GM12865 (cell line): Measurements from ENCODE around the gene ANKRD13D.

Experiments
- DNase-seq: peaks from one replicate; pipeline ENCODE4 v3.0.0; 2010; ENCODE audit warnings: low read depth
- H3K4me3 ChIP-seq: 2 replicates; pipeline ENCODE4 v1.5.1; 2011; ENCODE audit warnings: mild to moderate bottlenecking, low read depth, low read length, control low read depth
- CTCF ChIP-seq: IDR thresholded peaks from 2 replicates; pipeline ENCODE4 v1.5.1; 2011; ENCODE audit warnings: low read length, control low read depth, low read depth, inconsistent platforms; ENCODE audit not compliant: insufficient read depth; ENCODE audit errors: missing control alignments

The ANKRD13D gene

DNA sequence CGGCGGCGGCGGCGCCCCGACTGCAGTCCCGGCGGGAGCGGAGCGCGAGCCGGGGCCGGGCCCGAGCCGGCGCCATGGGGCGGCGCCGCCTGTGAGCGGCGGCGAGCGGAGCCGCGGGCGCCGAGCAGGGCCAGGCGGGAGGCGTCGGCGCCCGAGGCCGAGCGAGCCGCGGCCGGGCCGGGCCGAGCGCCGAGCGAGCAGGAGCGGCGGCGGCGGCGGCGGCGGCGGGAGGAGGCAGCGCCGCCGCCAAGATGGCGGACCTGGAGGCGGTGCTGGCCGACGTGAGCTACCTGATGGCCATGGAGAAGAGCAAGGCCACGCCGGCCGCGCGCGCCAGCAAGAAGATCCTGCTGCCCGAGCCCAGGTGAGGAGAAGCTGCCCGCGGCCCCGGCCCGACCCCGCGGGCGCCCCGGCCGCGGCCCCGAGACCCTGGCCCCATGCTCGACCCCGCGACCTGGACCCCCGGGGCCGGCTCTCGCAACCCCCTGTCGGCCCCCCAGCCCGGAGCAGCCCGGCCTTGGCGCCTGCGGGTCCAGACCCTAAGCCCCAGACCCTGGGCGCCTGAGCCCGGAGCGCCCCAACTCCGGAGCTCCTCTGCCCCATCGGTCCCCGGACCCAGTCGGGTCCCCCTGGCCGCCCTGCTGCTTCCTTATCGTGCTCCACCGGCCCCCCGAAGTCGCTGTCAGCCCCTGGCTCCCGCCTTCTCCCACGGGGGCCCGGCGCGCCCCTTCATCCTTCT, 22.5 kb upstream of the ANKRD13D start, which contains the start of gene GRK2:
Gene GRK2 (plus strand): TSS at position 25 of the 739 bp plus-strand sequence. CDS start 227 bp downstream, at position 252.
- no peak for TF ChIP-seq CTCF
- DNase-seq = peak; percentile 72

GRCh38 chr11:67267188-67268080, 21.7 kb upstream of the ANKRD13D start:
- no peak for TF ChIP-seq CTCF
- peak; percentile 66 for DNase-seq
- H3K4me3 ChIP-seq = peak overlapping the region; percentile 88

More for the DNA sequence above, 22.5 kb upstream of the ANKRD13D start, which contains the start of gene GRK2:
- peak within 1 kb of the TSS; percentile 88 for H3K4me3 ChIP-seq

DNA sequence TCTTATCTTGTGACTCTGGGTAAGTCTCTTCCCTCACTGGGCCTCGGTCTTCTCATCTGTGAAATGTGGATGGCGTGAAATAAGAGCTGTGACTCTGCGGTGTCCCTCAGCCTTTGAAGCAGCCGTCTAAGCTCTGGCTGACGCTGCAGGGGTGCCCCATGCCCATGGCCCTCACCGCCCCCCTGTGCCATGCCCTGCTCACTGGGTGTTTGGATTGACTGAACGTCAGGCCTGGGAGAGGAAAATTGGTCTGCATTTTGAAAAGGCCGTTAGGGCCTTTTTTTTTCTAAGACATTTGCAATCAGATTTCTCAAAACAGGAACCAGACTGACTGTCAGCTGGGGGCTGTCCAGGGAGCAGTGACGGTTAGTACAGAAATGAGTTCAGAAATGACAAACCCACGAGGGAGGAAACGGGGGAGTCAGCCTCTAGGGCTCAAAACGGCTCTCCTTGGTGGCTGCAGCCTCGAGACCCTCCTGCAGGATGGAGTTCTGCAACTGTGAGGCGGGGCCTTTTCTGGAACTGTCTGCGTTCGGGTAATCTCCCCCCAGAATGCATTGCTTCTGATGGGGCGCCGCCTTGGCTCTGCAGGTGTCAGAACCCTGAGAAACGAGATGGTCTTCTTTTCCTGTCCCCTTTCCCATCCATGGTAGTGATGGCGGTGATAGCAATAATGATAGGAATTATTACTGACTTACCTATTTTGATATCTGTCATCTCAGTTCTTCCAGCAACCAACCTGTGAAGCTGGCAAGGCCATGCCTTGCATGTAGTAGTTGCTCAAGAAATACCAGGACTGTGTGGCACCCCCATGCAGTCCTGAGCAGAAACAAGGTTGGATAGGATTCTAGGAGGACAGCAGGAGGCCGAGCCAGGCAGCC, 20.8 kb upstream of the ANKRD13D start:
- peak; percentile 94 for DNase-seq
- peak overlapping the region; percentile 88 for H3K4me3 ChIP-seq
- TF ChIP-seq CTCF = no peak

GRCh38 chr11:67268962-67269268, 20.2 kb upstream of the ANKRD13D start:
- H3K4me3 ChIP-seq = peak overlapping the region; percentile 88
- no peak for DNase-seq
- no peak for TF ChIP-seq CTCF

GRCh38 chr11:67269401-67270255, 19.5 kb upstream of the ANKRD13D start:
- DNase-seq = no peak
- no peak for TF ChIP-seq CTCF
- H3K4me3 ChIP-seq = peak overlapping the region; percentile 88
